GDM1 (cell line): Measurements from ENCODE around the gene MEG3.

ENCODE experiments used
- DNase-seq: peaks from one replicate; lab custom pipeline; 2025; lab: John Stamatoyannopoulos, UW

The MEG3 gene

DNA sequence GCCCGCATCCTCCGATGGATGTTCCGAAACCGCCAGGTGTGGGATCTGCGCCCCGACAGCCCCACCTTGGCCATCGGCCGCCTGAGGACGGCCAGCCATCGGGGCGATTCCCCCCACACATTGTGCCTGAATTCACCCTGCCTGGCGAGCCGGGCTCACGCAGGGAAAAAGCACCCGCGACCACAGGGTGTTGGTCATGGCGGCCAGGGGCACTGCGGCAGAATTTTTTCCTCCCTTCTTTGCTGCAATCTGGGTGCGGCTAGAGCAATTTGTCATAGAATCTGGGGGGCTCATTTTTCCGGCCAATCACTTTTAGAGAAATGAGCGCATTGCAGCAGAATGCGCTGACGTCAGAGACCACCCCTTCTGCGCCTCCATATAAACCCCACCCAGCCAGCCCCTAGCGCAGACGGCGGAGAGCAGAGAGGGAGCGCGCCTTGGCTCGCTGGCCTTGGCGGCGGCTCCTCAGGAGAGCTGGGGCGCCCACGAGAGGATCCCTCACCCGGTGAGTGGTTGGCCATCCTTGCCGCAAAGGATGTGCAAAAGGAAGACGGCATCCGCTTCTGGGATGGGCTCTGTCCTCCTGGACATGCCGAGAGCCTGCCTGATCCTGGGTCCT, at the start of gene MEG3:
TSS of gene MEG3 (plus strand) at position 406 of the 619 bp plus-strand sequence.
- DNase-seq: no peak

DNA sequence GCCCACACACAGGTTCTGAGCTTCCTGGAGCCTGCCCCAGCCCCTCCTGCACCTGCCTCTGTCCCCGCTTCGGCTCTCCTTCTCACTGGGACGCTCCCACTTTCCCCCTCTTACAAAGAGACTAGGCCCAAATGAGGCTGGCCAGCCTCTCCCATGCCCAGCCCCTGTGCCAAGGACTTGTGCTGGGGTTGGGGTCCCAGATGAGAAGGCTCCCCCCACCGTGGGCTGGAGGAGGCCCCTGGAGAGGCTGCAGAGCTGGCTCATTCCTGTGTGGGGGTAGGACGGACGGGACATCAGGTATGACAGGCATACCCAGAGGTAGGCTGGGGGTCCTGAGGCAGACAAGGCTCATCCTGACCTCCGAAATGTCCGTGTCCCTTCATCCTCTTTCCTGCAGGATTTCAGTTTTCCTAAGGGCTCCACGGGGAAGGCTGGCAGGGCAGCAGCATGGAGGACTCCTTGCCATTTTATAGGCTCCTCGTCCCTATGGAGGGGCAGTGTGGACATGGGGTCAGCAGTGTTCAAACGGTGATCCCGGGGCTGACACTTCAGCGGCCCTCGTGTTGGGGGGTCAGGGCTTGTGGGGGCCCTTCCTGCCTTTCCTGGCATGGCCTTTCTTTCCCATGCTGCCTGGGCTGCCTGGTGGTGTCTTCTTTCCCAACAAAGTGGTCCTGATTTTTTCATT, 49.1 kb upstream of the MEG3 start:
- DNase-seq: no peak

DNA sequence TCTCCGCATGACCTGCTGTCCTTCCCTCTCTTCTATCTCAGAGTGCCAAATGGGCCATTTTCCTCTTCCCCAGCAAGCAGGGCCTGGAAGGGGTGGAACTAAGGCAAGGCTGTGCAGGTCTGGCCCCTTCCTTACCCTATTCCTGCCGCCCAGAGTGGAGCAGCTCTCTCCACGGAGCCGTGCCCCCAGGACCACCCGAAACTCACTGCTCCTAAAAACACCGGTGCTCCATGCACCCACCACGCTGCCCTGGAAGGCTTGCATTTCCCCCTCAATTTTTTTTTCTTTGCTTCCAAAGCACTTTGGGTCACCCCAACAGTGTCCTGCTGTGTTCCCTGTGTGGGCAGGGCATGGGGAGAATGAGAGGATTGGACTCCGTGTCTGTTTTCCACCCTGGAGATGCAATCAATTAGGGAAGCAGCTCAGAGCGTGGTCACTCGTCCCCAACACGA, 48.5 kb upstream of the MEG3 start:
- no peak for DNase-seq

DNA sequence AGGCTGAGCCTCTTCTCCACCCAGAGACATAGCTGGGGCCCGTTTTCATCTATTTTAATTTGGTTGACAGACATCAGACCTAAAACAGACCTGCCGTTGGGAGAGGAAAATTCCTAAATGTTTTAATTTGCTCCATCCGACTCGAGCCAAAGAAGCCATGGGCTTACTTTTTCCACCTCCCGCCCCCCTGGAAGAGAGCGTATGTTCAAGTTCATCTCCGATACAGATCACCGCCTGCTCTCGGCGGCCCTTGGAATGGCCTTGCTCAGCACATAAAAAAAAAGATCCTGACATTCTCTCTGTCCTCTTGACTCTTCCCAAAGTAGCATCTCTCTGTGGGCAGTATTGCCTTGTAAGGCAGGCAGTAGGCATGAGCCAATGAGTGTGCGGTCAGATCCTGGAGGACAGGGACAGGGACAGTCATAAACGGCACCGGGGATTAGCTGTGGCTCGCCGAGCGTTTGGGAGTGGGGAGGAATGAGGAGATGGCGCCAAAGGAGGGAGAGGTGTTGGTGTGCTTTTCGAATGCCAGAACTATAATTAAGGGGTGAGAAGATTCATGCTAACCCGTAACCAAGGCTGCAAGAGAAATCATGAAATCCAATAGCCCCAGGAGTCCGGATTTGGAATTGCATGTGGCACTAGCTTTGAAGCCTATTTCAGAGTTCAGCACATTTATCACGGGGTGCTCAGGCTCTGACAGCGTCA, 47.9 kb upstream of the MEG3 start:
- DNase-seq: no peak

DNA sequence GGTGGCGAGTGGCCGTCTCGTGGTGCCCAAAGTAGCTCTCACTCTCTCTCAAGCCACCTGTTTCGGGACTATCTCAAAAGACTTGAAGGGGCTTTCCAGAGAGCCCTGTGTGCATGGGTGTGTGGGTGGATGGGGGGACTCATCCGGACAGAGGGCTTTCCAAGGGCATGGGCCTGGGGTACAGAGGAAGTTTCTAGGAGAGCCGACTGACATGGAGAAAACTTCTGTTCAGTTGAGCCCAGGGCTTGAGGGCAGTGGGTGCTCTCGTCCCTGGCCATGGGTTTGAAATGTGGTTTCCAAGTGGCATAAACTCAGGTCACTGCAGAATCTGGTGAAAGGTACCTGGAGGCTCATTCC, 47.4 kb upstream of the MEG3 start:
- DNase-seq: no peak

DNA sequence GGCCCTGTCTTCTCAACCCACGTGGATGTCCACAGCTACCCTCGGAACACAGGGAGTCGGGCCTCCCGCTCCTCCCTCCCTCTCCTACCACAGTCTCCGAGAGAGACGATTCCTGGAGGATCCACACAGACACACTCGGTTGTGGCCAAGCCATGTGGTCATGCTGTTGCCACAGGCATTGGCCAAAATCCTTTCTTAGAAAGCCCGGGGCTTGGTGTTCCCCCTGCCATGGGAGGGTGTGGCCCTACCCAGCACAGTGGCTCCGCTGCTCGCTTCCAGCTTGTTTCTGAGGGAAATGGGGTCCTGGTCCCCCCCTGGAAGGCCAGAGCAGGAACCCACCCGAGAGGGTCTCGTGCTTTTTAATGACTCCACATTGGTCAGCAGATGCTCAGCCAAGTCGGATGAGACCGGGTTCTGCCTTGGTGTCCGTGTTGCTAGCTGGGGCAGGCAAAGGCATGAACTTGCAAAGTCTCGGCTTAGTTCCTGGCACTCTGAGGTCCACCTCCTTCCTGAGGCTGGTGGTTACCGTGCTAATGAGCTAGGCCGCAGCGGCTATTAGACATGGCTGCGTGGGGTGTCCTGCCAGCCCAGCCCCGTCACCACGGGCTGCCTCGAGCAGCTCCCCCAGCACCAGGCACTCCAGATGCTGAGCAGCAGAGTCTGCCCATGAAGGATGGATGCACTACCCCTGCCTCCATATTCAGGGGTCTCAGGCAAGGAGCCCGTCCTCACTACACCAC, 46.8 kb upstream of the MEG3 start:
- no peak for DNase-seq

DNA sequence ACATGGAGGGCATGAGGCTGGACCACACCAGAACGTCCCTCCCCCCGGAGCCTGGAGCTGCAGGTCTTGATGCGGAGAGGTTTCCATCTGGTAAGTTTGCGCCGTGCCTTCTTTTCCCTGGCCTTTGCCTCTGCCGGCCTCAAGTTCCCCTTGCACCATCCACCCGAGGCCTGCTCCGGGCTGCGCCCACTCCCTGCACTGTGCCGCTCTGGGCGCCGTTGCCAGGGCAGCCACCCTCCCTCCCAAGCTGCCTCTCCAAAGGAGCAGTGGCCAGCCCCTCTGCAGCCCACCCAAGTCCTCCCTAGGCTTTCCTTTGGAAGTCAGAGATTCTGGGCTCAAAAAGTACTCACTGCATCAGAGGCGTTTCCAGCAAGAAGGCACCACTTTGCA, 46.2 kb upstream of the MEG3 start:
- no peak for DNase-seq

DNA sequence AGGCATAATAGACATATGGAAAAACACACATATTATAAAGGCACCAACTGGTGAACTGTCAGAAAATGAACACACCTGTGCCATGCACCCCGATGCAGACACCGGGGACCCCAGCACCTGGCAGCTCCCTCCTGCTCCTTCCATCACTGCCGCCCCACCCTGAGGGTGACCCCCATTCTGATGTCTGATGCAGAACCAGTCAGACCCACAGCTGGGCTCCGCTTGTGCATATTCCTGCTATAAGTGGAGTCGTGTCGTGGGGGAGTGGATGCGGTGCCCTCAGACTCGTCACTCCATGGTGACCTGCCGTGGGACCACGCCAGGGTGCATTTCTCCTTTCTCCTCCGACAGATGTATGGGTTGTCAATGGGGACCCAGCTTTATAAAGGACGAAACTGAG, 45.7 kb upstream of the MEG3 start:
- no peak for DNase-seq

DNA sequence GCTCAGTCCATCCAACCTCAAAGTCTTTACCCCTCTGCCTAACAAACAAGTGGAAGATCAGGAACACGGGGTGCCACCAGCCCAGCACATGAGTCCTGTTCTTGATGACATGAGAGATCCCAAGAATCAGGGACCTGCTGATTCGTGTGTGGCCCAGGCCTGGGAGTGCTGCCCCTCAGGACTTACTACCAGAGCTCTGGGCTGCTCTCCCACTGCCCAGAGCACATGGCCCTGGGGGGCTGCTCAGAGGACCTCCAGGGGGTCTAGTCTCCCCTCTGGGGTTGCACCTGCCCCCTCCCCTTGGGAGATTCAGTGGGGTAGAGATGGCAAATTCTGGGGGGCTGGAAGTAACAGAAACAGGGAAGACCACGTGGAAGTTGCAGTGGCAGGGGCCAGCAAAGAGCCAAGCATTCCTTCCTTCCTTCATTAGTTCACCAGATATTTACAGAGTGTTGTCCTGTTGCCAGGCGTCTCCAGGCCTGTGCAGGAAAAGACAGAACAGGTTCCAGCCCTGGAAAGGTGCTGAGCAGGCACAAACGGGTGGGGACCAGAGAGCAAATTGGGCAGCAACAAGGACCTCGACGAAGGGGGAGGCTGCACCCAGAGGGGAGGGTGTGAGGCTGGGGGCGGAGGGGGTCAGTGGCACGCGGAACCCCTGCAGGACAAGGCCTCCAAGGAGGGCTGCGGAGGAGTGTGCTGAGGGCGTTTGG, 45.1 kb upstream of the MEG3 start:
- DNase-seq: no peak

DNA sequence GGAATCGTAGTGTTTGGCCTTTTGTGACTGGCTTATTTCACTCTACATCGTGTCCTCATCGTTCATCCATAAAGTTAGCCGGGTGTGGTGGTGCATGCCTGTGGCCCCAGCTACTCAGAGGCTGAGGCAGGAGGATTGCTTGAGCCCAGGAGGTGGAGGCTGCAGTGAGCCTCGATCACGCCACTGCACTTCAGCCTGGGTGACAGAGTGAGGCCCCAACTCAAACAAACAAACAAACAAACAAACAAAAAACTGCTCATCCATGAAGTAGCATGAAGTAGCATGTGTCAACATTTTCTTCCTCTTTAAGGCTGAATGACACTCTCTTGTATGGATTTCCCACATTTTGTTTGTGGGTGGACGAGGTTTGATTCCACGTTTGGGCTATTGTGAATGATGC, 44.0 kb upstream of the MEG3 start:
- DNase-seq: no peak

DNA sequence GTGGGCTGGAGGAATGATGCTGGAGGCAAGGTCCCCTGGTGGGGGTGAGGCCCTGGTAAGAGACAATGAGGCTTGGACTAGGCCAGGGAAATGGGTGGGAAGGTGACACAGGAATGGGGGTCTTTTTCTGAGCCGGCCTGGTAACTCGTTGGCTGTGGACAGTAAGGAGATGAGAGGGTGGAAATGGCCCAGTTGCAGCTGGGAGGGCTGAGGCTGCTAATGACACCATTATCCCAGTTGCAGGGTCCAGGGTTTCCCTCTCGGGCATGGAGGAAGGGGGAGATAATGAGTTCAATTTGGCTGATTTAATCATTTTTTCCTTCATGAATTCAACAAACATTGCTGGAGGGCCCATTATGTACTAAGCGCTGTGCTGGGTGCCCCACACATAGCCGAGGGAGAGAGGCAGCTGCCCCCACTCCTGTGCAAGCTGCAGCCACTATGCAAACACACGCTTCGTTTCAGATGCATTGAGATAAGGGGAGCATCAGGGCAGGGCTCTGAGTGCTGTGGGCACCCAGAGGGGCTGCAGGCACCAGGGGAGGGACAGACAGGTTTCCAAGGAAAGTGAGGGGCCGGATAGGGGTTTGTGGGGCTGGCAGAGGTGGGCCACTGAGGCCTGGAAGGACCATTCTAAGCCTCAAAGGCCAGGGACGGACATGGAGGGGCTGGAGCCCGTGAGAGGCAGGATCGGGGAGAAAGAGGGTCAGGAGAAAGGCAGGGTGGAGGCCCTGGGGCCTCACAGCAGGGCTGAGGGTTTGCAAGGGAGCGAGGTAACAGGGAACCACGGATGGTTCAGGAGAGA, 43.2 kb upstream of the MEG3 start:
- no peak for DNase-seq

DNA sequence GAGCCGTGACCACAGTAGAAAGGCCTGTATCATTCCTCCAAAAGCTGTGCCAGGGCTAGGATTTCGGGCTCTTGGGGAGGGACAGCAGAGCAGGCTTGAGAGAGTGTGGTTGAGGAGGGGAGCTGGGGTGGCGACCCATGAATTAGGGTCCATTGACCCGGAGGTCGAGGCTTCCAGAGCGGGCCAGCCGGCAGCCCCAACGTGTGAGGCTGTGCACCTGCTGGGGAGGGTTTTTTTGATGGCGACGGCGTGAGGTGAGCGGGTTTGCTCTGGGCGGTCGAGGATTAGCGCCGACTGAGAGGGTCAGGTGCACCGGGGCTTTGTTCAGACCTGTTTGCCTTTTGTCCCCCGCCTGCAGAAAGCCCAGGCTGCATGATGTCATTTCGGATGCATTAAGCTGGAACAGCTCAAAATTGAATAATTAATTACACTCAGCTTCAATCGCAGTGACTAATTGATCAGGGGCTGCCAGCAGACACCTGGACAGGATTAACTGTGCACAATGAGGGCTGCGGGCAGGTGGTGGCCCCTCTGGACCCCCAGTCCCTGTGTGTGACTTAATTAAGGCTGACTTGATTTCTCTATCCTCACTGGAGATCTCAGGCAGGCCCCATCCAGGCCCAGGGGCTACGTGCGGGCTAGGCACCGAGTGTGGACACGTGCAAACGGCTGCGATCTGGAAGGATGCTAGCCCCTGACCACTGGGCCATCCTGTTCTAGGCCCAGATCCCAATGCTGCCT, 42.1 kb upstream of the MEG3 start:
- no peak for DNase-seq

DNA sequence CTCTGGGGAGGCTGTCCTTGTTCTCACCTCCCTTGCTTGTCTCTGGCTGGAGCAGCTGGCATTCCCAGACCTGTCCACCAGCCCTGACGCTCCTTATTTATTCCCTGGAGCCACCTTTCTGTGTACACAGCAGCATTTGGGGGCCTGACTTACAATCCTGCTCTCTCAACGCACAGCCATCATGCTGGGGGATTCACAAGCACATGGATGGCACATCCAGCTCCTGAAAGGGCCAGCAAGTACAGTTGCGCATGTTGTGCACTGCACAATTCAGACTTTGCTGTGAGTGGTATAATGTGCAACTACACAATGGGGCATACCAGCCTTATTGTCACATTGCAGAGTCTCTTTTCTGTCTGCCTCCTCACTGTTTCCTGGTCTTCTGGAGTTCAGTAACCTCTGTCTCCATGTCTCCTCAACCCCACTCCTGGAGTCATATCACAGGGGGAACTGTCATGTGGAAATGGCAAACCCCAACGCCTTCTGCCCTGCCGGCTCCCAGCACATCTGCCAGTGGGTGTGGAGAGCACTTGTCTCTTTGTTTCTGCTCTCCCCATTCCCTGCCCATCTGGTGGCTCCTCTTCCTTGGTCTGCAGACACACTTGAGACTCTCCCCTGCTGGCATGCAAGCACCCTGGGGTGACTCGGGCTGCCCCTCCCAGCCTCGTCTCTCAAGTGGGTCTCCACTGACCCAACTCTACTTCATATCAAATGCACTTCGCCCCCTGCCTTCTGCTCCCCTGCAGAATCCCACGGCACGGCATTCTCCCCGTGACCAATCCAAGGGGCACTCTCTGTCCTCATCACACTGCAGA, 41.2 kb upstream of the MEG3 start:
- no peak for DNase-seq

DNA sequence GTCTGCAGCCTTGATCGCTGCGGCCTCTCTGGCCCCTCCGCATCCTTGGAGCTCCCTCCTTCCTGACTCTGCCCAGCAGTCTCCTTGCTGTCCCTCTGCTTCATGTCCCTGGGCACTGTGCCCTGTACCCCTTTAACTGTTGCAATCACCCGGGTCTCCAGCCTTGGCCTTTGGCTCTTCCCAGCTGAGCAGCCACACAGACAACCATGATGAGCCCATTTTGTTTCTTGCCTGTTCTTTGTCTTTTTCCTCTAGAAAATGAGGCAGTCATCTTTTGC, 40.6 kb upstream of the MEG3 start:
- DNase-seq: no peak

DNA sequence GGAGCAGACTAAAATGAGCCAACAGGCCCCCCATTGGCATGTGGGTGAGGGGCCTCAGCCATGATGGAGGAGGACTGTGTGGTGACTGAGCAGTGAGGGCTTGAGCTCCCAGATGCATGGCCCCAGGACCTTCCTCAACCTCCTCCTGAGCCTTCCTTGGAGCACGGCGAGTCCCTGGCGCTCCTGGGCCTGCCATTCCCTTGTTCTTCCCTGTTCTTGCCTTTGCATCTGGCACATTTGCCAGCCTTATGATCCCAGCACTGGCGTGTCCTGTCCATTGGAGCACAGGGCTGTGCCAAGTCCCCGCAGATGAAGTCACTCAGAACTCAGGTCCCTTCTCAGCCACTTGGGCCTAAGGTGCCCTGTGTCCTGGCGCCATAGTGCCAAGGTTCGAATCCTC, 40.3 kb upstream of the MEG3 start:
- DNase-seq: no peak

DNA sequence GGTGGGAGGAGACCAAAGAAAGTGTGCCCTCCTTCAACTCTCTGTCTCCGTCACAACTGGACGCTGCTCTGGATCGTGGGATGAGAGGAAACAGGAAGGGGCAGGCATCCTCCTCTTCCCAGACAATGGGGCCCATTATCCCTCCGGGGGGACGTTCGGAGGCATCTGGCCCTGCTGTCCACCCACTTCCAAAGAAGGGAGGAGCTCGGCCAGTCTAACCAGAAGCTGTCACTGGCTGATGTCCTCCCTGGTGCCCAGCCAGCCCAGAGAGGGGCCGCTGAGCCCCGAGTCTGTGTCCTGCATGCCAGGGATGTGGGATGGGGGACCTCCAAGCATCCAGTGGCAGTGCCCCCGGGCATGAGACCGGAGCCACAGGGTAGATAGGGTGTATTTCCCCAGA, 39.8 kb upstream of the MEG3 start:
- DNase-seq: no peak

DNA sequence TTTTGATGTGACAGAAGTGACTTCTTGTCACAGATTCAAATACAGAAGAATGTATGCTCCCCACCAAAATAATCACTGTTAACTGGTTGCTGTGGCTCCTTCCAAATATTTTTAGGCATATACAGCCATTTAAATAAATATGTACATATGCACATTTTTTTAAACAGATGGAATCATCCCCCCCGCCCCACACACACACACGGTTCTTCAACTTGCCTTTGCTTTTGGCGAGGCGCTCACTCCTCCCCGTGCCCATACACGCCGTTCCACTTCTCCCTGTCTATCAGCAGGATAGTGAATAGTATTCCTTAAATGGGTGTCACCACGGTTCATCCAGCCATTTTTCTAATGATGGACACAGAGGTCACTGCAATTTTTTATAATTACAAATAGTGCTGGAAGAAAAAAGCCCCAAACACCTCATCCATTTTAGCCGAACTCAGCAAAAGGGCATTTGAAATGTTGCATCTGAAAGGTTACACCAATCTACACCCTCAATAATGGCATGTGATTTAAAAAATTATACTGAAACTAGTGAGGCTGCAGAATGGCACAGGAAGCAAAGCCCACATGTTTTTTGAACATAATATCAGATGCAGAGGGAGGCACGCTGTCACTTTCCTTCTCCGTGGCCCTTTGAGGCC, 39.2 kb upstream of the MEG3 start:
- DNase-seq: no peak

DNA sequence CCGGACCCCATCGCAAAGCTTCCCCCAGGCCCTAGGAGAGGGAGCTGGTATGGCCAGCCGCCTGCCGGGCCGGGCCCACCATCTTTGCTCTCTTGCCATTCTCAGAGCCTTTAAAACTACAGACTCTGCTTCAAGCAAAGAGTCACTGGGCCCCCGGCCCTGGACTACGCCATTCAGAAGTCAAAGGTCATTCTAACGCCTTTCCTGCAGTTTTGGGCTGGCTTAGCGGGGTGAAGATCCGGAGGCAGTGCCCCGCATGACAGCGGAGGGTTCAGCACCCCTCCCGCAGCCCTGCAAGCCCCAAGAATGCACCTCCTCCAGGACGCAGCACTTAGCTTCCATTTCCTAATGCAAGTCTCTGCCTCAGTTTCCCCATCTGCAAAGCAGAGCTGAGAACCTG, 38.3 kb upstream of the MEG3 start:
- no peak for DNase-seq

DNA sequence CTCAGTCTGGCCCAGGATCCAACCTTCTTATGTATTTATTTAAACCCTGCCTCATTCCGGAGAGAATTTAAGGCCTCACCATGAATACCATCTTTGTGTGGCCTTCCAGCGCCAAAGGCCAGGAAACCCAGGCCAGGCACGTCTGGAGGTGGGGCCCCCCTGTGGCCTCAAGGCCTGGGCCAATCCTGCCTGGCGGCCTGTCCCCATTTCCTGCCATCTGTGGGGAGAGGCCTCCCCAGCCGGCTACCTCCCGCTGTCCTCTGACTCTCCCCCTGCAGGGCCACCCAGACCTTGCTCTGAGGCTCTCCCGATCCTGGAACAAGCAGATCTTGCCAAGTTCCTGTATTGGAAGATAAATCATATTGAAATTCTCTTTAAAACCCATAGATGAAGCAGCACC, 37.4 kb upstream of the MEG3 start:
- DNase-seq: no peak

DNA sequence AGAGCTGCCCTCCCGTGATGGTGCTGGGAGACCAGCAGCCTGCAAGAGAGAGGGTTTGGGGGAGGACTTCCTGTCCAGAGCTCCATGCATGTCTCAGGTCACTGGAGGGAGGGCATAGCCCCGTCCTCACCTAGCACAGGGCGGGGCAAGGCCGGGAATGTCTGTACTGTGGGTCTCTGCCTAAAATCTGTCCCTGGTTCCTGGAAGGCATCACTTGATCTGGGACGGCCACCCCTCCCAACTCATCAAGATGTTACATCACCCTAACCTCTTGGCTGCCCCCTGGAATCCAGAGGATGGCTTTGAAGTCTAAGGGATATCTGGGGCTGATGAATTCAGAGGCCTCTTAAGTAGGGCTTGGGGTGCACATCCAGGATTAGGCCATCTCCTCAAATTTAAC, 37.0 kb upstream of the MEG3 start:
- no peak for DNase-seq
